Measurements from ENCODE around the gene TOR3A. TPM values are rescaled to one million over a fixed set of nuclear protein-coding genes. Genes with fewer than 3 reads are reported as not detected.
A peak's percentile ranks its signal among the peaks of the same experiment; 100 is the strongest.

Gene TOR3A
- 29.9 and 33.2 TPM in 2 replicates for polyA plus RNA-seq (2012; rRNA removed)
- 17.8 and 25.9 TPM in 2 replicates for polyA plus RNA-seq (2012; cell fraction: cytosol; rRNA removed)
- polyA plus RNA-seq (2012; cell fraction: nucleus; rRNA removed): 23.3 and 29.7 TPM in 2 replicates

- Histone ChIP-seq H3K4me3 (ENCODE audit: low read depth in 2 of 2, low read length in 1 of 2) (peak within 1 kb of the TSS; percentile 81 to 84), H3K36me3 (replicated peaks in 1 of 2; ENCODE audit: control insufficient read depth in 1 of 2, insufficient read depth in 2 of 2, low read length in 1 of 2) (peaks cover 0 to 8% of the 10 kb centered on the region in 2 experiments), H3K4me1 (ENCODE audit: control insufficient read depth in 1 of 2, insufficient read depth in 2 of 2, low read depth in 1 of 2, low read length in 1 of 2) (peaks cover 0 to 13% of the 10 kb centered on the region in 2 experiments; a peak in 1 of 4 replicates), H3F3A (replicated peaks; ENCODE audit: insufficient read depth) (no peaks in the 10 kb centered on the region), H3K4me2 (peak within 1 kb of the TSS; percentile 97), H3K9me2 (no peaks in the 10 kb centered on the region), H4K20me1 (ENCODE audit: insufficient read depth) (no peaks in the 10 kb centered on the region), H3K9ac (peak within 1 kb of the TSS; percentile 83), H3K9me3 (no peaks in the 10 kb centered on the region), H3K27me3 (ENCODE audit: insufficient read depth) (no peaks in the 10 kb centered on the region), H3K79me2 (ENCODE audit: insufficient read depth) (peaks cover 26% of the 10 kb centered on the region), H3K27ac (ENCODE audit: low read depth in 2 of 2, low read length in 1 of 2) (peak within 1 kb of the TSS; percentile 73), H2AFZ (ENCODE audit: low read depth) (peak within 1 kb of the TSS; percentile 81)
- peak; percentile 94 for DNase-seq
- WGBS (ENCODE audit: low lambda C conversion rate): 15% methylated on average over 5 of the region's 51 CpGs
- ChIA-PET POLR2A (interaction anchor here (1.0 to 1.6 kb wide), 2 partner anchors 10 to 52 kb away, joined by 3 to 5 read pairs; no protein-coding TSS in a partner anchor), CTCF (interaction anchor here (0.8 to 8.0 kb wide), 10 partner anchors 10 to 549 kb away, joined by 3 to 63 read pairs (median 4); no protein-coding TSS in a partner anchor)
- TF ChIP-seq, protein P1, sequence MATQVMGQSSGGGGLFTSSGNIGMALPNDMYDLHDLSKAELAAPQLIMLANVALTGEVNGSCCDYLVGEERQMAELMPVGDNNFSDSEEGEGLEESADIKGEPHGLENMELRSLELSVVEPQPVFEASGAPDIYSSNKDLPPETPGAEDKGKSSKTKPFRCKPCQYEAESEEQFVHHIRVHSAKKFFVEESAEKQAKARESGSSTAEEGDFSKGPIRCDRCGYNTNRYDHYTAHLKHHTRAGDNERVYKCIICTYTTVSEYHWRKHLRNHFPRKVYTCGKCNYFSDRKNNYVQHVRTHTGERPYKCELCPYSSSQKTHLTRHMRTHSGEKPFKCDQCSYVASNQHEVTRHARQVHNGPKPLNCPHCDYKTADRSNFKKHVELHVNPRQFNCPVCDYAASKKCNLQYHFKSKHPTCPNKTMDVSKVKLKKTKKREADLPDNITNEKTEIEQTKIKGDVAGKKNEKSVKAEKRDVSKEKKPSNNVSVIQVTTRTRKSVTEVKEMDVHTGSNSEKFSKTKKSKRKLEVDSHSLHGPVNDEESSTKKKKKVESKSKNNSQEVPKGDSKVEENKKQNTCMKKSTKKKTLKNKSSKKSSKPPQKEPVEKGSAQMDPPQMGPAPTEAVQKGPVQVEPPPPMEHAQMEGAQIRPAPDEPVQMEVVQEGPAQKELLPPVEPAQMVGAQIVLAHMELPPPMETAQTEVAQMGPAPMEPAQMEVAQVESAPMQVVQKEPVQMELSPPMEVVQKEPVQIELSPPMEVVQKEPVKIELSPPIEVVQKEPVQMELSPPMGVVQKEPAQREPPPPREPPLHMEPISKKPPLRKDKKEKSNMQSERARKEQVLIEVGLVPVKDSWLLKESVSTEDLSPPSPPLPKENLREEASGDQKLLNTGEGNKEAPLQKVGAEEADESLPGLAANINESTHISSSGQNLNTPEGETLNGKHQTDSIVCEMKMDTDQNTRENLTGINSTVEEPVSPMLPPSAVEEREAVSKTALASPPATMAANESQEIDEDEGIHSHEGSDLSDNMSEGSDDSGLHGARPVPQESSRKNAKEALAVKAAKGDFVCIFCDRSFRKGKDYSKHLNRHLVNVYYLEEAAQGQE (IDR thresholded peaks at IDR 0.05; ENCODE audit: low read depth, low read length): peak; percentile 40; the same call in 1 of the 2 replicates
- TF ChIP-seq FOXM1 (IDR thresholded peaks at IDR 0.05; ENCODE audit: low read depth): no peak
- TF ChIP-seq, protein P2, sequence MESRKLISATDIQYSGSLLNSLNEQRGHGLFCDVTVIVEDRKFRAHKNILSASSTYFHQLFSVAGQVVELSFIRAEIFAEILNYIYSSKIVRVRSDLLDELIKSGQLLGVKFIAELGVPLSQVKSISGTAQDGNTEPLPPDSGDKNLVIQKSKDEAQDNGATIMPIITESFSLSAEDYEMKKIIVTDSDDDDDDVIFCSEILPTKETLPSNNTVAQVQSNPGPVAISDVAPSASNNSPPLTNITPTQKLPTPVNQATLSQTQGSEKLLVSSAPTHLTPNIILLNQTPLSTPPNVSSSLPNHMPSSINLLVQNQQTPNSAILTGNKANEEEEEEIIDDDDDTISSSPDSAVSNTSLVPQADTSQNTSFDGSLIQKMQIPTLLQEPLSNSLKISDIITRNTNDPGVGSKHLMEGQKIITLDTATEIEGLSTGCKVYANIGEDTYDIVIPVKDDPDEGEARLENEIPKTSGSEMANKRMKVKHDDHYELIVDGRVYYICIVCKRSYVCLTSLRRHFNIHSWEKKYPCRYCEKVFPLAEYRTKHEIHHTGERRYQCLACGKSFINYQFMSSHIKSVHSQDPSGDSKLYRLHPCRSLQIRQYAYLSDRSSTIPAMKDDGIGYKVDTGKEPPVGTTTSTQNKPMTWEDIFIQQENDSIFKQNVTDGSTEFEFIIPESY (IDR thresholded peaks at IDR 0.05; ENCODE audit: borderline replicate concordance, low read depth): no peak
- peak; percentile 69 for TF ChIP-seq ELF1 (IDR thresholded peaks at IDR 0.05)
- no peak for TF ChIP-seq JUND (IDR thresholded peaks at IDR 0.05)
- TF ChIP-seq, protein P3, sequence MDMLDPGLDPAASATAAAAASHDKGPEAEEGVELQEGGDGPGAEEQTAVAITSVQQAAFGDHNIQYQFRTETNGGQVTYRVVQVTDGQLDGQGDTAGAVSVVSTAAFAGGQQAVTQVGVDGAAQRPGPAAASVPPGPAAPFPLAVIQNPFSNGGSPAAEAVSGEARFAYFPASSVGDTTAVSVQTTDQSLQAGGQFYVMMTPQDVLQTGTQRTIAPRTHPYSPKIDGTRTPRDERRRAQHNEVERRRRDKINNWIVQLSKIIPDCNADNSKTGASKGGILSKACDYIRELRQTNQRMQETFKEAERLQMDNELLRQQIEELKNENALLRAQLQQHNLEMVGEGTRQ (IDR thresholded peaks at IDR 0.05; ENCODE audit: borderline replicate concordance, low read depth, low read length): peak; percentile 68
- no peak for TF ChIP-seq MEF2A (IDR thresholded peaks at IDR 0.05; ENCODE audit: borderline replicate concordance, low read depth)
- no peak for TF ChIP-seq EZH2phosphoT487 (IDR thresholded peaks at IDR 0.05; ENCODE audit: borderline replicate concordance, low read depth)
- no peak for TF ChIP-seq SMC3 (IDR thresholded peaks at IDR 0.05; ENCODE audit: low read depth, low read length)
- peak; percentile 70 for TF ChIP-seq MAX (IDR thresholded peaks at IDR 0.05; ENCODE audit: low read depth)
- peak; percentile 62; the same call in 1 of the 2 replicates for TF ChIP-seq GABPA (IDR thresholded peaks at IDR 0.05; ENCODE audit: low read depth)
- TF ChIP-seq RCOR1 (IDR thresholded peaks at IDR 0.05; ENCODE audit: low read length): no peak
- TF ChIP-seq NRF1 (IDR thresholded peaks at IDR 0.05; ENCODE audit: low read depth, low read length): peak; percentile 36; the same call in 1 of the 2 replicates
- TF ChIP-seq POLR2AphosphoS5 (IDR thresholded peaks at IDR 0.05; ENCODE audit: low read depth, low read length): peak; percentile 85
- no peak for TF ChIP-seq TEAD4 (IDR thresholded peaks at IDR 0.05; ENCODE audit: borderline replicate concordance, insufficient read depth)
- TF ChIP-seq, protein P4, sequence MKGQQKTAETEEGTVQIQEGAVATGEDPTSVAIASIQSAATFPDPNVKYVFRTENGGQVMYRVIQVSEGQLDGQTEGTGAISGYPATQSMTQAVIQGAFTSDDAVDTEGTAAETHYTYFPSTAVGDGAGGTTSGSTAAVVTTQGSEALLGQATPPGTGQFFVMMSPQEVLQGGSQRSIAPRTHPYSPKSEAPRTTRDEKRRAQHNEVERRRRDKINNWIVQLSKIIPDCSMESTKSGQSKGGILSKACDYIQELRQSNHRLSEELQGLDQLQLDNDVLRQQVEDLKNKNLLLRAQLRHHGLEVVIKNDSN (IDR thresholded peaks at IDR 0.05; ENCODE audit: borderline replicate concordance, low read depth): peak; percentile 96
- no peak for TF ChIP-seq FOSL2 (IDR thresholded peaks at IDR 0.05; ENCODE audit: borderline replicate concordance, low read depth)
- no peak for TF ChIP-seq FOXJ3 (CRISPR knock-in tag; IDR thresholded peaks at IDR 0.05)
- TF ChIP-seq TAF1 (IDR thresholded peaks at IDR 0.05; ENCODE audit: borderline replicate concordance, low read depth, low read length): peak; percentile 73; the same call in 1 of the 2 replicates
- TF ChIP-seq YY1 (IDR thresholded peaks at IDR 0.05; ENCODE audit: low read depth): no peak
- peak; percentile 94 for TF ChIP-seq MXI1 (IDR thresholded peaks at IDR 0.05; ENCODE audit: low read depth, low read length)
- no peak for TF ChIP-seq RXRA (IDR thresholded peaks at IDR 0.05; ENCODE audit: borderline replicate concordance, low read depth)
- TF ChIP-seq CHD2 (IDR thresholded peaks at IDR 0.05; ENCODE audit: low read length, partially characterized antibody): no peak
Measured at GRCh38 chr1:179081687-179082332, at the start of gene TOR3A. TOR3A (plus strand) TSS chr1:179082070; CDS start chr1:179082129, 59 bp downstream.
